GM18873 (cell line): Measurements from ENCODE around the gene PITPNM3.
"Not testable (repeated sequence)": the region's sequence is repeated elsewhere in the genome, so short reads cannot be mapped to it uniquely, and the experiment has no call there.

Experiments
- ATAC-seq: cut with Tn5 transposase; IDR thresholded peaks from one replicate; pipeline ENCODE4 v1.9.1; 2021; ENCODE audit warnings: mild to moderate bottlenecking, moderate library complexity, moderate number of reproducible peaks; ENCODE audit not compliant: unreplicated experiment, low FRiP score

PITPNM3 gene

GRCh38 chr17:6487251-6488007 lies 68.9 kb downstream of the PITPNM3 start:
- no peak for ATAC-seq

DNA sequence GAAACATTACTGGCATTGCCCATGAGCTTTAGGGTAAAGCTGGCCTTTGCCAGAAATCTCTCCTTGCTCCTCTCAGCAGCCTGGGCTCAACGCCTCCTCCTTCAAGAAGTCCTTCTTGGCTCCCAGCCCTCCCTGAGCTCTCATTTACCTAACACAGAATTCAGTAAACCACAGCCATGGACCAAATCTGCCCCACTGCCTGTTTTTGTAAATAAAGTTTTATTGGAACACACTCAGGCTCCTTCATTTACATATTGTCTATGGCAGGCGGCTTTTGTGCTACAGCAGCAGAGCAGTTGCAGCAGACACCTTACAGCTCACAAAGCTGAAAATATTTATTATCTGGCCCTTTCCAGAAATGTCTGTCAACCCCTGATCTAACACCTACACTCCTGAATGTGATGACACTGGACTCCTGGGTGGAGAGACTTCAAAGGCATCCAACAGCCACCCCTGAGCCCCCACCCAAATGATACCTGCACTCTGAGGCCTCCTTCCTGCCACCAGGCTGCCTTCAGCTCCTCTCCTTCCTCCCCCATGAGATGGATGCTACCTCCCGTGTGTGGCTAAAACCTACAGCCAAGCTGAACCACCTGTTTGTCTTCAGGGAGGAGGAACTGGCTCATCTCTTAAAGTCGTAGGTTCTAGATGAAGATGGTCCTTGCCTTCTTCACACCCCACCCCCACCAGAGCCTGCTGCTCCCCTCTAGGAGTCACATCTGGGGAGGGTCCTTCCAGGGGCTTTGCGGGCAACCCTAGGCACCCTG lies 70.5 kb downstream of the PITPNM3 start:
- no peak for ATAC-seq

DNA sequence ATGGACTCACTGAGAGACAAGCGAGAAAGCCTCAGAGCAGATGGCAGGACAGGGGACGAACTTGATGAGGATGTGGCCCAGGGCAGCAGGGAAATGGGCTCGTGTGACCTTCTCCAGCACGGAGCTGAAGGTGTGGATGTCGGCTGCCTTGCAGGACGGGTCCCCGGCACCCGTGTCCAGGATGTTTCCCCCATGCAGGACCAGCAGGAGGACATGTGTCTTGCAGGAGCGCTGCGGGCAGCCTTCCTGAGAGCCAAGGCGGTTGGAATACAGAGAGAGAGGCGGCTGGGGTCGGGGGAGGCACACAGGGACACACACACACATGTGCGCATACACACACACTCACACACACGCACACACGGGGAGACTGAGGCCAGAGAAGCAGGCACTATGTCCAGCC lies 72.8 kb downstream of the PITPNM3 start:
- no peak for ATAC-seq

GRCh38 chr17:6482796-6483195 lies 73.6 kb downstream of the PITPNM3 start:
- ATAC-seq: not testable (repeated sequence)

- ATAC-seq: no peak
These were observed 74.3 kb downstream of the PITPNM3 start for GRCh38 chr17:6482105-6482455.

- ATAC-seq: no peak
These were observed 76.1 kb downstream of the PITPNM3 start for GRCh38 chr17:6480303-6480675.

GRCh38 chr17:6479622-6480302 lies 76.6 kb downstream of the PITPNM3 start:
- no peak for ATAC-seq

DNA sequence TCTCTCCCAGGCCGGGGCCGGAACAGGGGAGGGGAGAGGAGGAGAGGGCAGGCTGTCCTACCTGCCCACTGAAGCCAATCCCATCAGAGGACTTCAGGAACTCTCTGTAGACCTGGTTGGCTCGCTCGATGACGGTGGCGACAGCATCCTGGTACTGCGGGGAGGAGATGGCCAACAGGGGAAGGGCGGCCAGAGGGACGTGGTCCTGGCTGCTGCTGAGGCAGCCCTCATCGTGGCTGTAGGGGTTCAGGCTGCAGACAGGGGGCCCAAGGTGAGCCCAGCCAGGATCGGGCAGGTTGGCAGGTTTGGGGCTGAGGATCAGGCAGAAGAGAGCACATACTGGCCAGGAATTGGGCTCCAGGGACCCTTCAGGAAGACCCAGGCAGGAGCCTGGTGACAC lies 77.9 kb downstream of the PITPNM3 start:
- ATAC-seq: no peak

DNA sequence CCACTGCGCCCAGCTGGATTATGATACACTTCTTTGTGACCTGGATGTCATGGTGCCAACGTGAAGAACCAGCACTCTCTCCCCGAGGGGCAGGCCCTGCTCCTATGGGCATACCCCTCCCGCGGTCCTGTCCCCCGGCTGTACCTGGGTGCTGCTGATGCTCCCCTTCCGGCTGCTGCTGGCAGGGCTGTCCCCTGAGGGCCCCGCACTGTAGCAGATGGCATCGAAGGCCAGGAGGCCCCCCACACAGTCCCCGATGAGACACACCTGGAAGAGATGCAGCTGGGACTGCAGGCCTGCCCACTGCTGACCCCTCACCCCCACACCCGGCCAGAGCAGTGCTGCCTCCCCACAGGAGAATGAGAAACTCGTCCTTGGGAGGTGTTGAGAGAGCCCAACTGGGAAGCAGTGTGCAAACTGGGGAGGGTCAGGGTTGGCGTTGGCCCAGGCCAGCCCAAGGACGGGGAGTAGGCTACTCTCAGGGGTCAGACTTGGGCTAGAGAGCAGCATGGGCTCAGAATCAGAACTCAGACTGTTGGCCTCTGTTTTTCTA lies 78.4 kb downstream of the PITPNM3 start:
- ATAC-seq: no peak

- ATAC-seq: no peak
These were observed 79.6 kb downstream of the PITPNM3 start for GRCh38 chr17:6476810-6477179.

GRCh38 chr17:6476076-6476809 lies 80.1 kb downstream of the PITPNM3 start:
- no peak for ATAC-seq

DNA sequence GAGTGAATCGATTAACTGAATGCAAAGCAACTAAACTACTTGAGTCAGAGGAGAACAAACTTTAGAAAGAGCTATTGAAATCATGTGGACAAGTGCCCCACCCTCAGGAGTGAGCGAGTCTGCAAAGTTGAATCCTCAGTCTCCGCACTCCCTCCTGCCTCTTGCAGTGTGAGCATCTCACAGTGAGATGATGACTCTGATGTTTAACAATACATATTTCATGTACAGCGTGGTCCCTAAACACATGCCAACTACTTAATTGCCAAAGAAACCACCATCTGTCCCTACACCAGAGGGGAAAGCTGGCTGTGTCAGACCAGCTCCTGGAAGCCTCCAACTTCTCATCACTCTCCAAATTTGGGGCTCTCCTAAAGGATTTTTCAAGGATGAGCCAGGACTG lies 80.9 kb downstream of the PITPNM3 start:
- ATAC-seq: no peak

- no peak for ATAC-seq
These were observed 81.4 kb downstream of the PITPNM3 start for GRCh38 chr17:6474906-6475305.

GRCh38 chr17:6474376-6474775 lies 82.0 kb downstream of the PITPNM3 start:
- no peak for ATAC-seq

GRCh38 chr17:6473128-6473767 lies 83.1 kb downstream of the PITPNM3 start:
- ATAC-seq: no peak

- no peak for ATAC-seq
These were observed 83.8 kb downstream of the PITPNM3 start for GRCh38 chr17:6472517-6472916.

- no peak for ATAC-seq
These were observed 84.6 kb downstream of the PITPNM3 start for GRCh38 chr17:6471531-6472465.

- no peak for ATAC-seq
These were observed 85.4 kb downstream of the PITPNM3 start for GRCh38 chr17:6470751-6471521.
